ENCODE measurements around the gene DNAJC5.

GRCh38 chr20:63855363-63856097 lies 39.4 kb upstream of the DNAJC5 start:
- TF ChIP-seq CTCF (conservative IDR thresholded peaks at IDR 0.05; ENCODE audit: low read length) (no peak), EZH2phosphoT487 (IDR thresholded peaks at IDR 0.05; ENCODE audit: borderline replicate concordance, low read depth, low read length) (no peak)

Data from OCI-LY7 (cell line).